Sciatic nerve (tissue), 2 donors: Measurements from ENCODE around the gene WBP11. TPM values are rescaled to one million over a fixed set of nuclear protein-coding genes. Genes with fewer than 3 reads are reported as not detected.
"Not testable (repeated sequence)": the region's sequence is repeated elsewhere in the genome, so short reads cannot be mapped to it uniquely, and the experiment has no call there.

Source experiments
- ATAC-seq: fragments of 200-7000 bp; cut with Tn5 transposase; one replicate; pipeline ENCODE4 v1.9.1; 2020; ENCODE audit warnings: mild to moderate bottlenecking, moderate library complexity
- DNase-seq: peaks from one replicate; pipeline ENCODE4 v3.0.0-alpha.2; 2020; ENCODE audit warnings: low spot score
- intact Hi-C: fragments of 100-400 bp; cut with DNase I; formaldehyde crosslinking; loops from one replicate; pipeline ENCODE4 v1.14.2; 2022
- total RNA-seq: library from RNA; stranded (reverse); fragmentation: NEBNext Ultra II Directional; extraction: Animal tissue kit (Norgen Biotek cat#: 25700); gene quantifications from one replicate; pipeline ENCODE4 v1.2.1, GENCODE V29; 2021
- donor health status: DM: no; HTN: no; CAD: no.
- donor health status: DM: no; HTN: no; CAD: no.

WBP11 gene
- total RNA-seq, 1 donor from 2014 or later = 63.8 TPM

GRCh38 chr12:14775636-14775980 is 27.7 kb downstream of the WBP11 start:
- no peak for DNase-seq
- no peak for ATAC-seq
- intact Hi-C loops = loop anchor here (10.0 kb wide), 1 partner anchor 219 kb away; no protein-coding TSS in a partner anchor

GRCh38 chr12:14774906-14775635 is 28.2 kb downstream of the WBP11 start:
- intact Hi-C loops = loop anchor here (10.0 kb wide), 1 partner anchor 220 kb away; no protein-coding TSS in a partner anchor
- DNase-seq (peak; percentile 73), ATAC-seq (peak; percentile 44)

GRCh38 chr12:14774074-14774905 is 29.0 kb downstream of the WBP11 start:
- DNase-seq = peak; percentile 97
- intact Hi-C loops = loop anchor here (10.0 kb wide), 1 partner anchor 221 kb away; no protein-coding TSS in a partner anchor

GRCh38 chr12:14773685-14774073 is 29.6 kb downstream of the WBP11 start:
- no peak for ATAC-seq
- DNase-seq = peak; percentile 60
- intact Hi-C loops = loop anchor here (10.0 kb wide), 1 partner anchor 221 kb away; no protein-coding TSS in a partner anchor

More at GRCh38 chr12:14774074-14774905, 29.0 kb downstream of the WBP11 start:
- peak; percentile 92 for ATAC-seq

GRCh38 chr12:14772946-14773345 is 30.3 kb downstream of the WBP11 start:
- intact Hi-C loops = loop anchor here (10.0 kb wide), 1 partner anchor 222 kb away; no protein-coding TSS in a partner anchor
- ATAC-seq (no peak), DNase-seq (no peak)

GRCh38 chr12:14771651-14772137 is 31.6 kb downstream of the WBP11 start:
- no peak for ATAC-seq
- intact Hi-C loops = loop anchor here (10.0 kb wide), 1 partner anchor 223 kb away; no protein-coding TSS in a partner anchor

GRCh38 chr12:14770496-14771461 is 32.5 kb downstream of the WBP11 start:
- peak; percentile 85 for ATAC-seq
- DNase-seq = peak; percentile 97
- intact Hi-C loops = loop anchor here (10.0 kb wide), 1 partner anchor 224 kb away; no protein-coding TSS in a partner anchor

More at GRCh38 chr12:14771651-14772137, 31.6 kb downstream of the WBP11 start:
- DNase-seq = no peak

- intact Hi-C loops = loop anchor here (10.0 kb wide), 1 partner anchor 225 kb away; no protein-coding TSS in a partner anchor
These were observed 33.2 kb downstream of the WBP11 start for GRCh38 chr12:14769969-14770495.

GRCh38 chr12:14769466-14769968 is 33.8 kb downstream of the WBP11 start:
- ATAC-seq (peak; percentile 1), DNase-seq (peak; percentile 66)
- intact Hi-C loops = no loop called here

More at GRCh38 chr12:14769969-14770495, 33.2 kb downstream of the WBP11 start:
- DNase-seq (peak; percentile 87), ATAC-seq (peak; percentile 66)

- intact Hi-C loops = no loop called here
- no peak for ATAC-seq
- no peak for DNase-seq
These were observed 34.4 kb downstream of the WBP11 start for GRCh38 chr12:14768823-14769405.

- intact Hi-C loops = no loop called here
- no peak for ATAC-seq
- DNase-seq = no peak
These were observed 35.7 kb downstream of the WBP11 start for GRCh38 chr12:14767617-14768016.

- no peak for DNase-seq
- intact Hi-C loops = no loop called here
- ATAC-seq = no peak
These were observed 36.5 kb downstream of the WBP11 start for GRCh38 chr12:14766649-14767215.

- intact Hi-C loops, ATAC-seq, DNase-seq: not testable (repeated sequence)
These were observed 37.3 kb downstream of the WBP11 start for GRCh38 chr12:14766020-14766419.

- intact Hi-C loops = no loop called here
- no peak for ATAC-seq
- DNase-seq = no peak
These were observed 37.9 kb downstream of the WBP11 start for GRCh38 chr12:14765398-14765797.

GRCh38 chr12:14759711-14760280 is 43.5 kb downstream of the WBP11 start:
- not testable (repeated sequence) for ATAC-seq, DNase-seq

GRCh38 chr12:14756334-14757143 is 46.7 kb downstream of the WBP11 start:
- intact Hi-C loops = no loop called here
- no peak for ATAC-seq
- no peak for DNase-seq

More at GRCh38 chr12:14759711-14760280, 43.5 kb downstream of the WBP11 start:
- intact Hi-C loops = not testable (repeated sequence)
